Measurements from ENCODE around the gene SPTB.

The SPTB gene

DNA sequence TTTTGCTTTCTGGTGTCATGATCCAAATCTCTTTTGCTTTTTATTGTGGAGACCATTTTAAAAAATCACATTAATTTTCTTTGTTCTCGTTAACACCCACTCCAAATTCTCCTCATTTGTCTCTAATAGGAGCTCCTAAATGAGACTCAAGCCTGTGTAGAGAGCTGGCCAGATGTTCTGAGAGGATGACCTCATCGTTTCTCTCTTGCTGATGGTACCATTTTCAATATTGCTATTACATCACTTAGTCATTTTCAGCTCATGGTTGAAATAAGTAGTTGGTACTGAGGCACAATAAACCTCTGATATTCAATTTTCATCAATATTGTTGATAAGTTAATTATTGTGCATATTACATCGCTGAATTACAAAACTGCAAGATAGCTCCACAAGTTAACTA is 31.5 kb downstream of the SPTB start:
- no peak for DNase-seq

DNA sequence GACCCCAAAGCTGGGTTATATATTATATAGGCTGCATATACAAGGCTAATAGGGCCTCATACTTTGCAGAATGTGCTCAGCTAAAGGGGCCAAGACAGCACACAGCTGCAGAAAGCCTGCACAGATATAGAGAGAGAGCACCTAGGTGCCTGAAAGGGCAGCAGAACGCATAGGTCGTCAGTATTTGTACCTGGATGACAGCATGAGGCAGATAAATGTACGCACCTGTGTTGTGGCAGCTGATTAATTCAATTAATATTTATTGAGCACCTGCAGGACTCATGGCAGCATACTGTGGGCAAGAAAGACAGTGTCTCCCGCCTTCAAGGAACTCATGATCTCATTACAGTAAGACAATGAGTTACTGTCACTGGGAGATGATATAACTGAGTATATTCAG is 33.4 kb downstream of the SPTB start:
- DNase-seq: no peak

DNA sequence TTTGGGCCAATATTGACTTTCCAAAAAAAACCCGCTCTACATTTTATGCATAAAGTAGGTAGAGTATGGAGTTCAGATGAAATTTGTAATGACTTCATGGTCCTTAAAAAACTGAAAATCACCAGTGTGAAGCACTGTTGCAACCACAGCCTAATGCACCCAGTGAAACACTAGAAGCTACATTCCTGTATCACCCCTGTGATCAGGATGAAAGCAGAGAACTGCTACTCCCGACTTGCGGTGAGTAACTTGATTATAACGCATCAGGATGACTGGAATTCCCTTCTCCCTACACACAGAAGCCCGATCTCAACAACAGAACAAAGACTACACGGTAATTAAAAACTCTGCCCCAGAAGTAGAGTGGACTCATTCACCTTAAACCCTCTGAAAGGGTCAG is 33.8 kb downstream of the SPTB start:
- no peak for DNase-seq

DNA sequence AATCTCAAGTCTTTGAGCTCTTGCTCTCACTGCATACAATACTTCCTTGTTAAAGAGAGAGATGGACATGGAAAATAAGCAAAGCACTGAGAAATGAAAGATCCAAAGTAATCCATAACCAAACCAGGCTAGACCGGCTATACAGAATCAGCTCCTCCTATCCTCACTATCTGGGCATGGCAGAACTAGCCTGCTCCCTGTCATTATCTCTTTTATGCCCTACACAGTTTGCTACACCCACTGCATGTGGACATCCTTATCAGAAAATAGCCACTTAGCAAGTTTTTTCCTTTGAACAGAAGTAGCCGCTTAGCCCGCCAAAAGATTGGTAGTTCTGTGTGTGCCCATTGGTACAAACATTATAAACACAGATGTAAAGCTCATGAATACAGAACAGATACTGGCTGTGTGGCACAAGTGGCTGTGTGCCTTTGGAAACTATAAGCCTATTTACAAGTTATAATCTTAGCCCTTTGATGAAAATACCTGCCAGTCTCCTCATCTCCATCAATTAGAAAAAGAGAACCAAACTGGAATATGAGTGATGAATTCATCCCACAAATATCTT is 34.7 kb downstream of the SPTB start:
- no peak for DNase-seq

DNA sequence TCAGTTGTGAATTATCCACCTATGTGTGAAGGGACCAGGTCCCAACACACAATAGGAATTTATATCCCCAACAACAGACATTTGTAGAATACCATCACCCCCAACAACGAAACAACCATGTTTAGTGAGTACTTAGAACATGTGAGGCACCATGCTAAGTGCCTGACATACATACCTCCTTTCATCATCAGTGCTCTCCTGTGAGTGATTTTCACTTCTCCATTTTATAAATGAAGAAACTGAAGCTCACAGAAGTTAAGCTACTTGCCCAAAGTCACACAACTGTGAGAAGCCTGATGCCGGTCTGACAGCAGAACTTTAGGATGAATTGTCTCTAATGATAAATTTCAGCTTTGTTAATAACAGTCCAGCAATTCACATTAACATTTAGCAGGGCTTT is 35.4 kb downstream of the SPTB start:
- DNase-seq: no peak

DNA sequence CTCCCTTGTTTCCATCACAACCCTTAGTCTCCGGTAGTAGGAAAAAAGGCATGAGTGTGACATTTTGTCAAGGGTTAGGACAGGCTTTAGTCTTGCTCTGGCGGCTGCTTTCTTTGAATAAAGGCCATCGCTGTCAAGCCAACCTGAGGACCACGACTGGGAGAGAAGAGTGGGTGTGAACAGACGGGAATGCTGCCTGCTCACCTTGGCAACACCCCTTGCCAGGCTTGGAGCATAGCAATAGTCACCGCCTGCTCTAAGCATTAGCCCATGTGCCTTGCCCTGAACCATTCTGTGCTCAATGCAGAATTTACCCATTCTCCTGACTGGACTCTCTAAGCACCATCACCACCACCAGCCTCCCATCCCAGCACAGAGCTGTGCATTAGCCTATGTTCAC is 36.2 kb downstream of the SPTB start:
- DNase-seq: no peak

DNA sequence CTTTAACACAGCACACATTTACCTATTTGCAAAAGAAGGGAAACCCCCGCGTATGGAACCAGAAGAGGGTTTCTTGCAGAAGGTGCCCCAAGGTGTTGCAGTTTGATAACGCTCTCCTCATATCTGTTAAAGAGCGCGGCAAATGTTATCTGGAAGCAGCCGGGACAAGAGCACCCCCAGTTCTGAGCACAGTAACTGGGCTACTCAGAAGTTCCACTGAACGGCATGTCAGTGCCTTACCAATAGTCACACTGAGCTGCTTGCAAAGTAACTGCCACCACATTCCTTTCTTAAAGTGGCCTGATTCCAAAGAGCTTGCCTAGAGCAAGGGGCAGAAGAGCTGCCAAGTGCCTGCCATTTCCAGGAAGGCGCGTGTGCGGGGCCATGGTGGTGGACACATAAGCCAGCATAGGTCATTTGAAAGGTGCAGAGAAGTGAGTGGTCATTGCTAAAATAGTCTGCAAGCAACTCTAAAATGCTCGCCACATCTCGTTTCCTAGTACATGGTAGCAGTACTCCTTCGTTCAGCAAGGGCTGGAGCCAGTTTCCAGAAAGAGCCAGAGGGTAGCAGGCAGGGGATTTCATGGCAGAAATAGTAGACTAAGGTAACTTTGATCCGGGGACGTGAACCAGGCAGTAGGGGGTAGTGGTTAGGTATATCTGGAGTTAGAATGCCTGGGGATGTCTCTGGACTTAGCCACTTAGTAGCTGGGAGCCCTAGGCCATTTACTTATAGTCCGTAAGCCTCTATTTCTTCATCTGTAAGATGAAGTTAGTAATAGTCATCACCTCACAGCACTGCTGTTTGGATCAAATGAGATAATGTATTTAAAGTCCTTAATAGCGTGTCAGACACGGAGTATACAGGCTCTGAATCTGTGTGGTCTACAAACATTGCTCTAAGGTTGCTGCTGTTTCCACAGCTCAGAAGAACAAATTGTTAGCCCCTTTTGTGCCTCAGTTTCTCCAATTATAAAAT is 37.6 kb downstream of the SPTB start:
- DNase-seq: no peak

DNA sequence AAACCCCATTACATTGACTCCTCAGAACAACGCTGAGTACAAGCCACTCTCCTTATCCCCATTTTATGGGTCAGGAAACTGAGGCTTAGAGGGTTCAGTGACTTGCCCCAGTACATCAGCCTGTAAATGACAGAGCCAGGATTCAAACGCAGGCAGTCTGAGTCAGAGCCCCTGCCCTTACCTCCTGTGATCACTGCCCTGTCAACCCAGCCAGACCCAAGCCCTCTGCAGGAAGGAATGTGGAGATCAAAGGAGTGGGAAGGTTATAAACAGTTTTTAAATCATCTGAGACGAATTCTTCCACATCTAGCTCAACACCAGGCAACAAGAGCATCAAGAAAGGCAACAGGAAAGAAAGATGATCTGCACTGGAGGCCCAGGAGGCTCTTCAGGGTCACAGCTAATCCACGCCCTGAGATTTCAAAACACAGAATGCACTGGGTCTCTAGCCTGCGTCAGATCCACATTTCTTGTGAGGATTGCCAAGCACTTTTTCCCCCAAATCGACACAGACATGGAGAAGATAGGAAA is 38.5 kb downstream of the SPTB start:
- DNase-seq: no peak

DNA sequence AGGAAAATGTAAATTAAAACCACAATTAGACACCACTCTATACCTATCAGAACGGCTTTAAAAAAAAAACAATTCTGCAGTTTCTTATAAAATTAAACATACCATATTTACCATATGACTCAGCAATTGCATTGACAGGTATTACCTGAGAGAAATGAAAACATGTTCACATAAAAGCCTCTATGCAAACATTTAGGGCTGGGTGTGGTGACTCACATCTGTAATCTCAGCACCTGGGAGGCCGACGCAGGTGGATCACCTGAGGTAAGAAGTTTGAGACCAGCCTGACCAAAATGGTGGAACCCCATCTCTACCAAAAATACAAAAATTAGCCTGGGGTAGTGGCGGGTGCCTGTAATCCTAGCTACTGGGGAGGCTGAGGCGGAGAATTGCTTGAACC is 41.1 kb downstream of the SPTB start:
- no peak for DNase-seq

DNA sequence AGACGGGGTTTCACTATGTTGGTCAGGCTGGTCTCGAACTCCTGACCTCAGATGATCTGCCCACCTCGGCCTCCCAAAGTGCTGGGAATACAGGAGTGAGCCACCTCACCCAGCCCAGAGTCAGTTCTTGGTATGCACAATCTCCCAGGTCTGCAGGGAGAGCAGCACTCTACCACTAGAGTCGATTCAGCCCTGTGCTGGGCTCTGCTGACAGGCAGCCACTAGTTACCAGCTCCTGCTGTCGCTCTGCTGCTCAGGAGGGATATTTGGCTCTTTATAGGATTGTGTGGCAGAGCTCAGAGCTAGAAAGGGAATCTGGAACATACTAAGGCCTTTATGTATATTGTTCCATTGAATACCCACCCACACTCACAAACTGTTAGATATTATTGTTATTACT is 44.3 kb downstream of the SPTB start:
- no peak for DNase-seq

DNA sequence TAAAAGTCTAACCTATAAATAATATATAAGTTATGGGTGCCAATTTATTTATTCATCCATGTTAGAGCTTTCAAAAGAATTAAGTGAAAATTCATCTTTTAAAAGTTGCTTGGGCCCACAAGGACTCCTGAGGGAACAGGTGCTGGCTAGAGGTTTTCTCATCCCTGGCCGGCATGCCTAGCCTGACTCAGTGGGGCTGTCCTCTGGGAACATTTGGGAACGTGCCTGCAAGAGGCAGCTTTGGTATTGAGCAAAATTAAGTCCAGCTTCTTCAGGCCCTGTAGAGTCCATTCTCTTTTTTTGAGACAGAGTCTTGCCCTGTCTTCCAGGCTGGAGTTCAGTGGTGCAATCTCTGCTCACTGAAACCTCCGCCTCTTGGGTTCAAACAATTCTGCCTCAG is 44.7 kb downstream of the SPTB start:
- DNase-seq: no peak

DNA sequence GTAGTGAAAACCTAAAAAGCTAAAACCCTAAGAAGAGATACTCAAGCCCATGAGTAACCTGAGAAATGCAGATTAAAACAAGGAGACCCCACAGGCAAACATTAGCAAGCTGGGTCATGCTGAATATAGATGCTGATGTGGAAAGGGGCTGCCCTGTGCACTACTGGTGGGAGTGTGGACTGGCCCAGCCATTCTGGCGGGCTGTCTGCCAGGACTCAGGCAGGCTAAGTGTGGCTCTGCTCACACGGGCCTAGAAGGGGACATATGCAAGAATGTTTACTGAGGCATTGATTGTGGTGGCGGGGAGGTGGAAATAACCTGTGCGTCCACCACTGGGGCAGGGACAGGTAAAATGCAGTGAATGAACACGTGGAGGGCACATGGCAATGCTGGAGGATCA is 48.3 kb downstream of the SPTB start:
- DNase-seq: no peak

DNA sequence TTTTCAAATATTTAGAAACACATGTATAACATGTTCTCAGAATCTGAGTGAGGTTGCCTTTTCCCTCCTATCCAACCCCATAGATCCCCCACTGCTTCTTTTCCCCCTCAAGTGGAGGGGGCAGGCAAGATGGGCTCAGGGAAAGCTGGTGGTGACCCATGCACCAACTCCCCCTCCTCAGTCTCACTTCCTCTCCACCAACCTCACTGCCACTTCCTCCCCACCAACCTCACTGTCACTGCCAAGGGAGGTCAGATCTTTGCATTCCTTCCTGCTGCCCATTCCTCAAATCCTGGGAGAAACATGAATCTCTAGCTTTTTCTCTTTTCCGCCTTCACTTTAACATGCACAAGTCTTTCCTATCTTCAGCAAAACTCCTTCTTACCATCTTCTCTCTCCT is 48.7 kb downstream of the SPTB start:
- no peak for DNase-seq

DNA sequence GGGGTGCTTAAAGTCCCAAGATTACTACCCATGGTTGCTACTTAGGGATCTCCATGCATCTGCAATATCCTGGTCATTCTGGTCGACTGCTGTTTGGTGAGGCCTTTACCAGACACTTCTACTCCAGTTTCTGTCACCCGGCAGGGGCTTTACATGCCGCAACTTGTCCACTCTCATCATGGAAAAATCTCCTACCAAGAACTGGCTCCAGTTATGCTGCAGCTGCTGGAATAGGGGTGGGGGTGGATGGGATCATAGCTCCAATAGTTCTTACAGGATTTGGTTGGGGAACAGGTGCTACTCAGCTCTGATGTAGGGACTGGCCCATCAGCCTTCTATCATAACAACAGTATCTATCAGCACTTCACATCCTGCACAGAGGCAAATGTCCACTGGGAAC is 51.6 kb downstream of the SPTB start:
- no peak for DNase-seq

DNA sequence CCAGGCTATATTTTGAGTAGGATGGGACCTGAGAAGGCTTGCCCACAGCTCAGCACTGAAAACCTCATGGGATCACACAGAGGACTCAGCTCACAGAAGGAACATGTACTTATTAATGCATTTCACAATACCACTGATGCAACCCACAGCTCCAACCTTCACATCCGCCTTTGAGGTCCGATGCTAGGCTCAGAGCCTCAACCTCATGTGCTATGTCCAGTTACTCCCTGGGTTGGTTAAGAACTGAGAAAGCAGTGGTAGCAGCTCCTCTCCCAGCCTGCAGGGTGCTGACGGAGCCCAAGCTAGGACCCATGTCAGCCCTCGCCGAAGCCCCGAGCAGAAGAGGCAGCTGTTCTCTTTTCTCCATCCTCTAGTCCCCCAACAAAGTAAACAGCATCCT is 52.9 kb downstream of the SPTB start:
- DNase-seq: no peak

DNA sequence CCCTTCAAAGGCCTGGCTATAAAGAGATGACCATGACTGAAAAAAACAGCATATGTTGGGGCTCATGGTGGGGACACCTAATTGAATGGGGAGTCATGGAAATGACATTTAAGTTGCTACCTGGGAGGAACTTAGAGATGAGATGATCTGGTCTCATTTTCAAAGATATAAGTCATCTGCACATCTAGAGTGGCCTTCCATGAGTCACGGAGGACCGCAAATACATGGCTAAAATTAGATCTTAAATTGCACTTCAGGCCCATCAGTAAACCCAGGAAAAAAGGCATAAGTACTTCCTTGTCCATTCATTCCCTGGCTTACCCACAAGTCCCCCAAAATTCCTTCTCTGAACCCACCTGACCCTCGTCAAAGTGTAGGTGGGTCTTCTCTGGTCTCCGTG is 53.4 kb downstream of the SPTB start:
- no peak for DNase-seq

DNA sequence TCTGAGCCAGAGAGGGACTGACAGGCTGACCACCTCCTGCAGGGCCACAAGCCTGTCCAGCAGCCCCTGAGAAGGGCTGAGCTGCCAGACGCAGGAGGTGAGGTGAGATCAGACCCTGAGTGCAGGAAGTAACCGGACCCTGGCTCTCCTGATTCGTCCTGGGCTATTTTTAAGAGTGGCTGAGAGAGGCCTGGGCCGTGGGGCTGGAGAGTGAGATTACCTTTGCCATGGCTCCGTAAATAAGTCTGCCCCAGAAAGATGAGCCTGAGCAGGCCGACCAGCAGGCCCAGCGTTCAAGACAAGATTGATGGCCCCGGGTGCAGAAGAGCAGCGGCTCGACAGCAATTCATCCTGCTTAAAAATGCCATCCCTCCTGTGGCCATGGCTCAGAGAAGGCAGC is 54.2 kb downstream of the SPTB start:
- DNase-seq: no peak

DNA sequence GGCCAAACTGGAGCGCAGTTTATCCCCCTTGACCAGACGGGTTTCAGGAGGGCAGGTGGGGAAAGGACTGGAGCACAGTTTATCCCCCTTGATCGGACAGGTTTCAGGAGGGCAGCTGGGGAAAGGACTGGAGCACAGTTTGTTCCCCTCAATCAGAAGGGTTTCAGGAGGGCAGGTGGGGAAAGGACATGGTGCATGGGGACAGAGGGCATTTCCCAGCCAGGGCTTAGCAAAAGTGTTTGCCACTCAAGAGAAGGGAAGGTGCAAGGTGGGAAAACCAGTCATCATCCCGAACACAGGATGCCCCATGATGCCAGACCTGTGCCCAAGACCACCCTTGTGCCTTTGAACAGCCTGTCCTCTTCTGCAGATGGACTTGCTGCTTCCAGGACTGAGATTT is 54.7 kb downstream of the SPTB start:
- no peak for DNase-seq

DNA sequence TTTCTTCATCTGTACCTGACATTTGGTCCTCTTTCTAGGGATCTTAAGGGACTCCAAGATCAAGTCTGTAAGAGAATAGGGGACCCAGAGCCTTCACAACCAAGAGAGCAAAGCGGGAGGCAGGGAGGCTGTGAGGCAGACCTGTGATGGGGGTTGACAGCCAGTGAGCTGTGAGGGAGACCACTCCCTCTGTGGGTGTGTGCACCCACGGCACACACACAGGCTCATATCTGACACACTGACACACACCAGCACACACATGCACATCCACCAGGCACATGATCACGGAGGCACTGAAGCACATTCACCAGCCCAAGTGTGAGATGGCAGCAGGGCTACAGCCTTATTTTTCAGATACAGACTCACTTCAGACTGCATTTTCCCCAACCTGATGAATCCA is 55.2 kb downstream of the SPTB start:
- no peak for DNase-seq

DNA sequence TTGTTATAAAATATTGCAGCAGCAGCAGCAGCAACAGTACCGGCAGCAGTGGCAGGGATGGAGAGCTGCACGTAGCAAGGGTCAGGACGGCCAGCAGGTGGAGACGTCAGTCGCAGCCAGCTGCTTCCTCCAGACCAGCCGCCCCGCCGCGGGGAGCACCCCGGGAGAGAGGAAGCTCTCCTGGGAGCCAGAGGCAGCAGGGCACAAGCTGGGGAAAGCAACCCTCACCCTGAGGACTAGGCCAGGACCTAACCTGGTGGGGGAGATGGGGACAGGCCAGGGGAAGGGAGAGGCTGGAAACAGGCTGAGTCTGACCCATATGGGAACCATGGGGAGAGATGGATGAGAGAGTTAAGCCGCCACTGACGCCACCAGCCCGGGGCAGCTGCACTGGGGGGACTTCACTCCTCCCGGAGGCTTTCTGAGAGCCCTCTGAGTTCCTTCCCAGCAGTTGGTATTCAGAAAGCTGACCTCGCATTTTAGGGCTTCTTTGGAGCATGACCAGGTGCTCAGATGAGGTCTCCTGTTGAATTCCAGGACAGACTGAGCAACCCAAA is 56.3 kb downstream of the SPTB start:
- DNase-seq: peak; percentile 67

DNA sequence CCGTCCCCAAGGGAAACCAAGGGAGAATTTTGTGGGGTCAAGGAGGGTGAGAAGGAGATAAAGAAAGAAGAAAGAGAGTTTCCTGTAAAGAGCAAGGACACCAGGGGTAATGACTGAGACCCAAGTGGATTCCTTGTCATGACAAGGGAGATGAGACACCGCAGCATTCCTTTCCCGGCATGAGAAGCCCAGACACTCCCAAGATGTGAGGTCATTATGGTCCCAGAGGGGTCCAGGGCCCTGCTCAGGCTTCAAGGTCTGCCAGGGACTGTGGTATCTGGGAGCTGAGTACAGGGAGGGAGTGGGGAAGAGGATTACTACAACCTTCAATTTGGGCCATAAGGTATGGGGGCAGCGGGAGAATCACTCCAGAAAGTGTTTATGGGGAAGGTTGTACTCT is 58.1 kb downstream of the SPTB start:
- no peak for DNase-seq

DNA sequence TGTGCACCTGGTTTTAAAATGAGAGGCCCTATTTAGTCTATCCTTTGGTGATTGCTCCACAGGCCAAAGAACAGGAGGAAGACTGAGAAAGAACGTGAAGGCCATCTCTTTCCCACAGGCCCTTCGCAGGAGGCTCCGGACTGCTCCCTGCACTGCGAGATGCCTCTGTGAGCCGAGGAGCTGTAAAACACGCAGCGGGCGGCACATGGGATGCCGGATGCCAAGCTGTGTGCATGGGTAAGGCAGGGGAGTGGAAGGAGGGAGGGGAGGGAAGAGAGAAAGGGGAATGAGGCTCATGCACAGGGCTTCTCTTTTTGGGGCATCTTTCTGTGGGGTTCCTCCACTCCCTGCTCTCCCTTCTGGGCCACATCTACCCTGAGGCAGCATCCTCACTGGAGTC is 61.6 kb downstream of the SPTB start:
- DNase-seq: no peak

DNA sequence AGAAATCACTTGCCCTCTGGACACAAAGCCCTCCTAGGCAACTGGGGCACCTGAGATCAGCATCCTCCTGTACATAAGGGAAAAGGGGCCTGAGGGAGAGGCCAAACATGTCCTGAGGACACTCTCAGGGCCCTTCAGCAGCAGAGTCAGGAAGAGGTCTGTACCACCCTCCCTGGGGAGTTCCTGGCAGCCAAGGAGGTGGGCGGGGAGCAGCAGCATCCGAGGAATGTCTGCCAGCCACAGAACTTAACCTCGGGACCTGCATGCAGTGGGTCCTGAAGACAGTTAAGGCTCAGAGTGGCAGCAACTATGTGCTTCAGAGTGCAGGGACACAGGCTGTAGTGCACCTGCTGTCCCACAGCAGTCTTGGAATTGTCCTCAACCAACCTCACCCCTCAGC is 62.1 kb downstream of the SPTB start:
- DNase-seq: no peak

DNA sequence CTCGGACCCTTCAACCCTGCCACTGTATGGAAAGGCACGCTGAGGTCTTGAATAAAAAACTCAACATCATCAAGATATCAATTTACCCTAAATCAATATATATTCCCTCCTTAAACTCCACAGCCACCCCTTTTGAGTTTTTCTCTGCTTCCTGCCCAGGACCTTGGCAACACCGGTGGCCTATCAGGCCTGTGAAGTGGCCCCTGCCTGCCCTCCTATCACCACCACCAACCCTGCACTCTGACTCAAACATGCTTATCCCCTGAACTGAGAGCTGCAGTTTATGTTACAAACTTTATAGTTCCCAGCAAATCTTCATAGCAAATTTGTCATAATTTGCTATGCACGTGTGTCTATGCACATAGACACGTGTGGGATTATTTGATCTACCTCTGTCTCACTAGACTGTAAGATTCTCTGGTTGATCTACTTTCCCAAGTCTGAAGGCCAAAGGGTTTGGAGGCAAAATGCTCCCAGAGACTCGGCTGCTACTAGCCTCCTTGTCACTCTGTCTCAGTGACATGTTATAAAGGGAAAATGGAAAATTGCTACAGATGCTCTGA is 63.4 kb downstream of the SPTB start:
- DNase-seq: no peak
